ENCODE measurements around the gene CALN1.
"Not testable (repeated sequence)": the region's sequence is repeated elsewhere in the genome, so short reads cannot be mapped to it uniquely, and the experiment has no call there.

CALN1 gene

GRCh38 chr7:71865172-71865571 is 547.0 kb downstream of the CALN1 start:
- DNase-seq (ENCODE audit: low read depth) = no peak

- DNase-seq (ENCODE audit: low read depth) = no peak
These were observed 548.0 kb downstream of the CALN1 start for GRCh38 chr7:71864130-71864529.

GRCh38 chr7:71860572-71860971 is 551.6 kb downstream of the CALN1 start:
- no peak for DNase-seq (ENCODE audit: low read depth)

DNA sequence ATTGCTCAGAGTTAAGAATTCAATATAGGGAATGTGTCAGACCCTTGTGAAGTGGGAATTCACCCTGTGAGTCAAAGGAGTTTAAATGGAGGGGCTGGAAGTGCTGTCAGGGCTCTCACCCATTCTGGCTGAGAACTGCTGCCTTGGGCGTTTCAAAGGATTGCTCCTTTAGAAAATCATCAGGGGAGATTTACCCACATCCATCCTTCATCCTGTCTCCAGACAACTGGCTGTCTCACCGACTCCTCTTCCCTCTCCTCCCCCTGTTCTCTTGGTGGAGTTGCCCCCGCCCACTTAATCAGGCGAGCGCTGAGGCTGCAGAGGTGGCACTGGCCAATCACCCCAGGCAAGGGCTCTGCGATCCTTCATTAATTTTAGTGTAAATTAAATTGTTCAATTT is 554.8 kb downstream of the CALN1 start:
- DNase-seq (ENCODE audit: low read depth) = no peak

- DNase-seq (ENCODE audit: low read depth) = no peak
These were observed 557.4 kb downstream of the CALN1 start for GRCh38 chr7:71854546-71855397.

- DNase-seq (ENCODE audit: low read depth) = no peak
These were observed 560.2 kb downstream of the CALN1 start for GRCh38 chr7:71851776-71852498.

DNA sequence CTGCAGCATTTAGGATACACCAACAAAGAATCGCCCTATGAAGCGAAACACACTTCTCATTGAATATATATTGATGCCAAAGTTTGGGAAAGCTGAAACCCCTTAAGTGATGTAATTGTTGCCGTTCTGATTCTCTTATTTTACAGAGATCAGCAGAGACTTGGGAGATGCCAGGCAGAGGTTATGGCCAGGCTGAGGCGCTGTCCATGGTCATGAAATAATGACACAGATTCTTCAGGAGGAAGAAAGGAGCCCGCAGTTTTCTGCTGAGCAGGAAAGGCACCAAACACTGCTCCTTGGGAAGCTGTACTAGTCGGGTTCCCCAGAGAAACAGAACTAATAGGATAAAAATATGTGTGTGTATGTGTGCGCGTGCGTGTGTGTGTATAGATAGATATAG is 566.0 kb downstream of the CALN1 start:
- no peak for DNase-seq (ENCODE audit: low read depth)

- no peak for DNase-seq (ENCODE audit: low read depth)
These were observed 568.5 kb downstream of the CALN1 start for GRCh38 chr7:71843676-71844075.

DNA sequence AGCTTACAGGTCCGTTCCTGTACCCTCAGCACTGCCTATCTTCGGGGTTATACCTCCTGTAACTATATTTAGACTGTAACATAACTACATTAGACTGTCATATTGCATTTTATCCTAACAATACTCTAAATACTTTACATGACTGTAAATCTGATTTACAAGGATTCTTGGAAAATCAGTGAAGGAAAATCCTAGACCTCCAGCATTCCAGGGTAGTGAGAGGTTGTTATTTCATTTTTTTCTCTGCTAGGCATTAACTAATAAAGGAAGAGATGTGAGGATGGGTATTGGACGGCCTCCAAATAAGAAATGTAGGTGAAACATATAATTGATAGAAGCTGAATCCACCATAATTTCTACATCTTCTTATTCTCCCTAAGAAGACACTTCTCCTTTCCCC is 569.4 kb downstream of the CALN1 start:
- DNase-seq (ENCODE audit: low read depth) = no peak

- no peak for DNase-seq (ENCODE audit: low read depth)
These were observed 569.8 kb downstream of the CALN1 start for GRCh38 chr7:71842381-71842780.

DNA sequence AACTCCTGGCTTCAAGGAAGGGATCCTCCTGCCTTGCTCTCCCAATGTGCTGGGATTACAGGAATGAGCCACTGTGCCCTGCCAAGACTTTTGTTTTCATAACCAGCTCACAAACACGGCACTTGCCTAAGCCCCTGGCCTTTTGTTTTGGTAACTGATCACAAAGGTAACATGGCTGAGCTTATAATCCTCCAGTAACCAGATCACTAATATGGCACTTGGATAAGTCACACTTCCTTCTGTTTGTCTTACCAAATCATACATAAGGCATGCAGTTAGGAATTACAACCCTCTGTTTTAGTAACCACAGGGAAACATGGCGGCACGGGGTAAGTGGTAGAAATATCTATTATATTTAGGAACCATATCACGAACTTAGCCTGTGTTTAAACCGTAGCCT is 577.1 kb downstream of the CALN1 start:
- DNase-seq (ENCODE audit: low read depth) = no peak

- no peak for DNase-seq (ENCODE audit: low read depth)
These were observed 582.6 kb downstream of the CALN1 start for GRCh38 chr7:71829515-71829914.

- no peak for DNase-seq (ENCODE audit: low read depth)
These were observed 583.8 kb downstream of the CALN1 start for GRCh38 chr7:71828361-71828760.

- no peak for DNase-seq (ENCODE audit: low read depth)
These were observed 586.0 kb downstream of the CALN1 start for GRCh38 chr7:71826141-71826540.

GRCh38 chr7:71824006-71824760 is 588.0 kb downstream of the CALN1 start:
- no peak for DNase-seq (ENCODE audit: low read depth)

DNA sequence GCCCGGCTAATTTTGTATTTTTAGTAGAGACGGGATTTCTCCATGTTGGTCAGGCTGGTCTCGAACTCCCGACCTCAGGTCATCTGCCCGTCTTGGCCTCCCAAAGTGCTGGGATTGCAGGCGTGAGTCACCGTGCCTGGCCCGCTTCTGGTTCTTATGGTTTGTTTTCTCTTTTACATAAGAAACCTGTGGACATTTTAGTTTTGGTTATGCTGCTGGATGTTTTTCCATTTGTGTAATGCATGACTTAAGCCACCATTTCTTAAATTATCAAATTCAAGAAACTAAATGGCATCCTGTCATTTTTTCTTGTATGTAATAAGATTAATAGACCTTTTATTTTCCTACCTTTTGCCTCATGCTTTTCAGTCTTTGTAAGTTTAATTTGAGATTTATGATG is 589.7 kb downstream of the CALN1 start:
- DNase-seq (ENCODE audit: low read depth) = not testable (repeated sequence)

DNA sequence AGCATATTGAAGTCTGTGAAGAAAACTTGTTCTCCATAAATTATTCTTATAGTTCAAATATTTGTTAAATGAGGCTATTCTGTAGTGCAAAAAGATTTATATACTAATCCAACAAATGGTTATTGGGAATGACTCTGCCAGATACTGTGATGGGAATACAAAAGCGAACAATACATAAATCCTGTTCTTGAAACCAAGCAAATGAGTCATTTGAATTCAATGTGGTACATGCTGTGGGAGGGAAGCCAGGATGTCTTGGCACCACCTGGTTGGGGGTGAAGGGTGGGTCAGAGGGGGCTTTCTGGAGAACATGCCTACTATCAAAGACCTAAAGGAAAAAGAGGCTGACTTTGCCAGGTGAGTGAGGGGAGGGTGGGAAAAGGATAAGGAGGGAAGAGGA is 594.2 kb downstream of the CALN1 start:
- DNase-seq (ENCODE audit: low read depth) = no peak

GRCh38 chr7:71808115-71808514 is 604.0 kb downstream of the CALN1 start:
- DNase-seq (ENCODE audit: low read depth) = no peak

- DNase-seq (ENCODE audit: low read depth) = no peak
These were observed 607.9 kb downstream of the CALN1 start for GRCh38 chr7:71804256-71804655.

GRCh38 chr7:71801976-71802375 is 610.2 kb downstream of the CALN1 start:
- DNase-seq (ENCODE audit: low read depth) = no peak

DNA sequence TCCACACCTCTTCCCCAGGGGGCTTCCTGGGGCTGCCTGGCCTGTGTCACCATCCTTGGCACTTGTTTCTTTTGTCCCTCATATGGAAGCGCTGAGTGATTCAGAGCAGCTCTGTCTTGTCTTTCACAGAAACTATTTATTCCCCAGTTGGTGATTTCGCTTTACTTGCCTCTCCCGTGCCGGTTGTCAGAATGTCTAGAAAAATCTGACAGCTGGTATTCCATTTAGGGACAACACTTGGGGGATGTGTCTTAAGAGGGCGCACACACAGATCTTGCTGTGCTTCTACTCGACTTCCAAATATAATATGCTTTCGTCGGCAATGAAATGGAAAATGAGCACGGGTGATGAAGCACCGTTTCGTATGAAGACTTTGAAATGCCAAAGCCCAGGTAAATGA is 611.8 kb downstream of the CALN1 start:
- no peak for DNase-seq (ENCODE audit: low read depth)

- DNase-seq (ENCODE audit: low read depth) = no peak
These were observed 616.7 kb downstream of the CALN1 start for GRCh38 chr7:71795410-71795809.

- no peak for DNase-seq (ENCODE audit: low read depth)
These were observed 618.9 kb downstream of the CALN1 start for GRCh38 chr7:71793251-71793650.

Data from activated T-helper 9 cell treated with anti-CD3 and anti-CD28 coated beads, Interleukin-2, amount 50 U/mL, for 16 hours (primary cell).